Superior temporal gyrus (tissue), 1 donor: Measurements from ENCODE around the gene PATL1.
A peak's percentile ranks its signal among the peaks of the same experiment; 100 is the strongest.
"Not testable (repeated sequence)": the region's sequence is repeated elsewhere in the genome, so short reads cannot be mapped to it uniquely, and the experiment has no call there.

ENCODE experiments used
- DNase-seq: peaks from one replicate; pipeline ENCODE4 v3.0.0-alpha.2; 2016; ENCODE audit errors: extremely low spot score

Gene PATL1

GRCh38 chr11:59668950-59669610 is at the start of gene PATL1:
Gene PATL1 (minus strand): TSS chr11:59669037. CDS start chr11:59668895, 142 bp downstream.
- DNase-seq: peak; percentile 99

GRCh38 chr11:59716051-59716450 is 47.2 kb upstream of the PATL1 start:
- no peak for DNase-seq

DNA sequence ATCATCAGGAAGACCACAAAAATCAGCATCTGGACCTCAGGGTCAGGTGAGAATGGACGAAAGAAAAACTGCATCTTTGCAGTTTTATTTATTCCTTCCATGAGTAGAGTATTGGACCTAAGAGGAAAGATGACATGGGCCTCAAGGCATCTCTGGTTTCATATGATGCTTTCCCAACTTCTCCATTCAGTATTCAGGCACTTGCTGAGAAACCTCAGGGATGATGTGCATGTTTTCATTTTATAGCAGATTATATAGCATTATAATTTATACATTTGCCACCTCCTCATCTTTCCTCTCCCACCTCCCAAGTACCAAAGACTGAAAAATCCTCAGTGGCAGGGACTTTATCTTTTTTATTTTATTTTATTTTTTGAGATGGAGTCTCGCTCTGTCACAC is 44.9 kb upstream of the PATL1 start, which contains the start of gene OR10V1:
Gene OR10V1, minus strand, starts transcription at position 101 of the 400 bp plus-strand sequence. Its CDS starts 0 bp downstream, at position 101.
- DNase-seq: no peak

GRCh38 chr11:59710136-59710847 is 41.5 kb upstream of the PATL1 start:
- DNase-seq: no peak

GRCh38 chr11:59708537-59708936 is 39.7 kb upstream of the PATL1 start:
- no peak for DNase-seq

DNA sequence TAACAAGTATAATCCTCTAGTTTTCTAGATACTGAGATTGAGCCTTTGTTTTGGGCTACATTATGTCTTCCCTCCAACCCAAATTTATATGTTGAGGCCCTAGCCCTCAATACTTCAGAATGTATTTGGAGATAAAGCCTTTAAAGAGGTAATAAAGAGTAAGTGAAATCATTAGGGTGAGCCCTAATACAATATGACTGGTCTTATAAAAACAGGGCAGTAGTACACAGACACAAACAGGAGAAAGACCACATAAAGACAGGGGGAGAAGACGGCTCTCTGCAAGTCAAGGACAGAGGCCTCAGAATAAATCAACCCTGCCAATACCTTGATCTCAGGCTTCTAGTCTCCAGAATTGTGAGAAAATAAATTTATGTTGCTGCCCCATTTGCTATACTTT is 38.5 kb upstream of the PATL1 start:
- DNase-seq: no peak

GRCh38 chr11:59706518-59707285 is 37.9 kb upstream of the PATL1 start:
- DNase-seq: no peak

- no peak for DNase-seq
Observed at GRCh38 chr11:59705294-59705693, 36.5 kb upstream of the PATL1 start.

DNA sequence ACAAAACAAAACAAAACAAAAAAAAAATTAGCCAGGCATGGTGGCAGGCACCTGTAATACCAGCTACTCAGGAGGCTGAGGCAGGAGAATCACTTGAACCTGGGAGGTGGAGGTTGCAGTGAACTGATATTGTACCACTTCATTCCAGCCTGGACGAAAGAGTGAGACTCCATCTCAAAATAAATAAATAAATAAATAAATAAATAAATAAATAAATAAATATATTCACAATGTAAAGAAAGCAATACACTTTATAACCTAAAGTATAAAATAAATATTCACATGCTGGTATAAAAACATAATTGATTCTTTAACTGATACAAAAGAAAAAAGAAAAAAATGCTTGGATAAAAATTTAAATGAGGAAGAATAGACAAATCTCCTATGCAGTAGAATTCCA is 34.7 kb upstream of the PATL1 start:
- DNase-seq: not testable (repeated sequence)

DNA sequence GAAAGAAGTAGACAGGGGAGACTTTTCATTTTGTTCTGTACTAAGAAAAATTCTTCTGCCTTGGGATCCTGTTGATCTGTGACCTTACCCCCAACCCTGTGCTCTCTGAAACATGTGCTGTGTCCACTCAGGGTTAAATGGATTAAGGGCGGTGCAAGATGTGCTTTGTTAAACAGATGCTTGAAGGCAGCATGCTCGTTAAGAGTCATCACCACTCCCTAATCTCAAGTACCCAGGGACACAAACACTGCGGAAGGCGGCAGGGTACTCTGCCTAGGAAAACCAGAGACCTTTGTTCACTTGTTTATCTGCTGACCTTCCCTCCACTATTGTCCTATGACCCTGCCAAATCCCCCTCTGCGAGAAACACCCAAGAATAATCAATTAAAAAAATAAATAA is 31.3 kb upstream of the PATL1 start:
- not testable (repeated sequence) for DNase-seq

DNA sequence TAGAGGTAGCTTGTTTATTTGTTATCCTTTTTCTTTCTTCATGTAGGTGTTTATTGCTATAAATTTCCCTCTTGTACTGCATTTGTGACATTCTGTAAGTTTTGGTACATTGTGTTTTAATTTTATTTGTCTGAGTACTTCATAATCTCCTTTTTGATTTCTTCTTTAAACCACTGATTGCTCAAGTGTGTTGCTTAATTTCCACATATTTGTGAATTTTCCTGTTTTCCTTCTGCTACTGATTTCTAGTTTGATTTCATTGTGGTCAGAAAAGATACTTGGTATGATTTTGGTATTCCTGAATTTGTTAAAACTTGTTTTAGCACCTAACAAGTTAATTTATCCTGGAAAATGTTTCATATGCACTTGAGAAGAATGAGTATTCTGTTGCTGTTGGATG is 29.7 kb upstream of the PATL1 start:
- no peak for DNase-seq

- DNase-seq: no peak
Observed at GRCh38 chr11:59692915-59693314, 24.1 kb upstream of the PATL1 start.

DNA sequence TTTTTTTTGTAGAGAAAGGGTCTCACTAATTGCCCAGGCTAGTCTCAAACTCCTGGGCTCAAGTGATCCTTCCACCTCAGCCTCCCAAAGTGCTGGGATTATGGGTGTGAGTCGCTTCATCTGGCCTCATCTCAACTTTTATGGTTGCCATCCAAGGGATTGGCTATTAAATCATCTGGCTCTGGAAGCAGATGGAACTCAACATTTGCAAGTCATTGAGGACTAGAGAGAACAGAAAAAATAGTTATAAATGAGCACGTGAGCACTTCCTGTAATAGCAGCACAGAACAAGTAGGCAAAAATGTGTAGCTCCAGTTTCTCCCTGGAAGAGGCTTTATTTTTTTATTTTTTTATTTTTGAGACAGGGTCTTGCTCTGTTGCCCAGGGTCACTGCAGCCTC is 22.3 kb upstream of the PATL1 start:
- no peak for DNase-seq

GRCh38 chr11:59689015-59689414 is 20.2 kb upstream of the PATL1 start:
- DNase-seq: no peak

DNA sequence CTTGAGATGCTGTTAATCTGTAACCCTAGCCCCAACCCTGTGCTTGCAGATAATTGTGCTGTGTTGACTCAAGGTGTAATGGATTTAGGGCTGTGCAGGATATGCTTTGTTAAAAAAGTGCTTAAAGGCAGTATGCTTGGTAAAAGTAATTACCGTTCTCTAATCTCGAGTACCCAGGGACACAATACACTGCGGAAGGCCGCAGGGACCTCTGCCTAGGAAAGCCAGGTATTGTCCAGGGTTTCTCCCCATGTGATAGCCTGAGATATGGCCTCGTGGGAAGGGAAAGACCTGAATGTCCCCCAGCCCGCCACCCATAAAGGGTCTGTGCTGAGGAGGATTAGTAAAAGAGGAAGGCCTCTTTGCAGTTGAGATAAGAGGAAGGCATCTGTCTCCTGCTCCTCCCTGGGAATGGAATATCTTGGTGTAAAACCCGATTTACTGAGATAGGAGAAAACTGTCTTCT is 12.5 kb upstream of the PATL1 start:
- not testable (repeated sequence) for DNase-seq

- DNase-seq: no peak
Observed at GRCh38 chr11:59680287-59681154, 11.7 kb upstream of the PATL1 start.

- DNase-seq: no peak
Observed at GRCh38 chr11:59679347-59679746, 10.5 kb upstream of the PATL1 start.

DNA sequence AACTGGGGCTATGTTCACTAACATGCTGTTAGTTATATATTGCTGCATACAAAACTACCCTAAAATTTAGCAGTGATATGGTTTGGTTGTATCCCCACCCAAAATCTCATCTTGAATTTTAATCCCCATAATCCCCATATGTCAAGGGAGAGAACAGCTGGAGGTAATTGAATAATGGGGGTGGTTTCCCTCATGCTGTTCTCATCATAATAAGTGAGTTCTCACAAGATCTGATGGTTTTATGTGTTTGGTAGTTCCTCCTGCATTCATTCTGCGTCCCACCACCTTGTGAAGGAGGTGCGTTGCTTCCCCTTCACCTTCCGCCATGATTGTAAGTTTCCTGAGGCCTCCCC is 10.0 kb upstream of the PATL1 start:
- DNase-seq: no peak

DNA sequence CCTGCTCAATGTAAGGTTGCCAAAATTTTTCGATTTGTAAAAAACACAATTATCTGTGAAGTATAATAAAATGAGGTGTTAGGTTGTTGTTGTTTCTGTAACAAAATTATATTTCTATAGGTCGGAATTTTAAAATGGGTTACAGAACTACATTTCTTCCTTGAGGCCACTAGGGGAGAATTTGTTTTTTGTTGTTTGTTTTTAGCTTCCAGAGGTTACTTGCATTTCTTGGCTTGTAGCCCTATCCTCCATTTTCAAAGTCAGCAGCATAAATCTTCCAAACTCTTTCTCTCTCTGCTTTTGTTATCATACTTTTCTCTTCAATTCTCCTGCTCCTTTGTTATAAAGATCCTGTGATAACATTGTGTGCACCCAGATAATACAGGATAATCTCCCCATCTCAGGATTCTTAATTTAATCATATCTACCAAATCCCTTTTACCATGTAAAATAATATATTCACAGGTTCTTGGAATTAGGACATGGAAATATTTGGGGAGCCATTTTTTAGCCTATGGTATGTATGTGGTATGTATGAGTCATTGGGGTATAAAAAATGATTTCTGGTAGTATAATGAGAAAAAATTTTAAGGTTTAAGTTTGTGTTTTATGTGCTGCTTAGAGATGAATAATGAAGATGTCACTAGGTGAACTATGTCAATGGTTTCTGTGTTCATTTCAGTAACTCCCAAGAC is 9.4 kb upstream of the PATL1 start:
- DNase-seq: no peak

DNA sequence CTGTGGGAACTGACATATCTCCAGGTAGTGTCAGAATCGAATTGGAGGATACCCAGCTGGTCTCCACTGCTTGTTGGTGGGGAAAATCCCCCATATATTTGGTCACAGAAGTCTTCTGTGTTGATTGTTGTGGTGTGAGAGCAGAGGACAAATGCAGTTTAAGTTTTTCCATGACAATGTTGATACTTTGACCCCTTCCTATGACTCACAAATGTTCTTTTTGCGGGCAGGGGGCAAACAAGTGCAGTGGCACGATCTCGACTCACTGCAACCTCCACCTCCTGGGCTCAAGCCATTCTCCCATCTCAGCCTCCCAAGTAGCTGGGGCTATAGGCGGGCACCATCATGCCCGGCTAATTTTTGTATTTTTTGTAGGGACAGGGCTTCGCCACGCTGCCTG is 7.4 kb upstream of the PATL1 start:
- DNase-seq: no peak

GRCh38 chr11:59674291-59674690 is 5.5 kb upstream of the PATL1 start:
- DNase-seq: no peak
